GM19328 (cell line): ENCODE results near the gene ALK.
"Not testable (repeated sequence)": the region's sequence is repeated elsewhere in the genome, so short reads cannot be mapped to it uniquely, and the experiment has no call there.

ENCODE experiments used
- ATAC-seq: cut with Tn5 transposase; IDR thresholded peaks from one replicate; pipeline ENCODE4 v1.9.1; 2021; ENCODE audit warnings: mild to moderate bottlenecking, moderate library complexity; ENCODE audit not compliant: unreplicated experiment

ALK gene

GRCh38 chr2:29262681-29263260, 658.6 kb downstream of the ALK start:
- ATAC-seq = no peak

GRCh38 chr2:29261003-29261402, 660.4 kb downstream of the ALK start:
- ATAC-seq = no peak

GRCh38 chr2:29260142-29260772, 661.1 kb downstream of the ALK start:
- ATAC-seq = no peak

- ATAC-seq = no peak
These were observed 662.2 kb downstream of the ALK start for GRCh38 chr2:29259221-29259620.

- ATAC-seq = no peak
These were observed 666.4 kb downstream of the ALK start for GRCh38 chr2:29255004-29255403.

- not testable (repeated sequence) for ATAC-seq
These were observed 667.7 kb downstream of the ALK start for GRCh38 chr2:29253495-29254275.

- no peak for ATAC-seq
These were observed 668.4 kb downstream of the ALK start for GRCh38 chr2:29253026-29253425.

GRCh38 chr2:29251406-29251805, 670.0 kb downstream of the ALK start:
- ATAC-seq = no peak

- no peak for ATAC-seq
These were observed 670.4 kb downstream of the ALK start for GRCh38 chr2:29250977-29251376.

- no peak for ATAC-seq
These were observed 671.6 kb downstream of the ALK start for GRCh38 chr2:29249666-29250253.

- ATAC-seq = no peak
These were observed 674.0 kb downstream of the ALK start for GRCh38 chr2:29247336-29247914.

- no peak for ATAC-seq
These were observed 674.7 kb downstream of the ALK start for GRCh38 chr2:29246383-29247300.

GRCh38 chr2:29245742-29246382, 675.5 kb downstream of the ALK start:
- no peak for ATAC-seq

- not testable (repeated sequence) for ATAC-seq
These were observed 676.2 kb downstream of the ALK start for GRCh38 chr2:29245035-29245741.

GRCh38 chr2:29242621-29243375, 678.6 kb downstream of the ALK start:
- ATAC-seq = no peak

GRCh38 chr2:29241955-29242565, 679.3 kb downstream of the ALK start:
- ATAC-seq = no peak

- ATAC-seq = no peak
These were observed 680.0 kb downstream of the ALK start for GRCh38 chr2:29241341-29241740.

- ATAC-seq = no peak
These were observed 680.8 kb downstream of the ALK start for GRCh38 chr2:29240601-29241000.
